ENCODE measurements around the gene HS3ST3A1.

Gene HS3ST3A1

GRCh38 chr17:13597723-13598347 is 3.9 kb downstream of the HS3ST3A1 start:
- no peak for ATAC-seq

GRCh38 chr17:13596241-13596923 is 5.3 kb downstream of the HS3ST3A1 start:
- ATAC-seq: no peak

DNA sequence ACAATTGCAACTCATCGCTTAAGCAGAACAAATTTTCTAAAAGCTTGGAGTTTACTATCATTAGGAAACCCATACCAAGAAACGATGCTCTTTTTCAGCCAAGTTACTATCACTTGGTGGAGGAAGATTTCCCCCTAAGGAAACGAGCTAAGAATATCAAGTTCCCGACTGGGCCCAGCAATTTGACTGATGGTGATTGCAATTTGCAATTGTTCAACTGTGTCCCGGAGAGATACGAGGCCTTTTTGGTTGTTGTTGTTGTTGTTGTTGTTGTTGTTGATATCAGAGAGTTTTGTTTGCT is 6.2 kb downstream of the HS3ST3A1 start:
- ATAC-seq: no peak

DNA sequence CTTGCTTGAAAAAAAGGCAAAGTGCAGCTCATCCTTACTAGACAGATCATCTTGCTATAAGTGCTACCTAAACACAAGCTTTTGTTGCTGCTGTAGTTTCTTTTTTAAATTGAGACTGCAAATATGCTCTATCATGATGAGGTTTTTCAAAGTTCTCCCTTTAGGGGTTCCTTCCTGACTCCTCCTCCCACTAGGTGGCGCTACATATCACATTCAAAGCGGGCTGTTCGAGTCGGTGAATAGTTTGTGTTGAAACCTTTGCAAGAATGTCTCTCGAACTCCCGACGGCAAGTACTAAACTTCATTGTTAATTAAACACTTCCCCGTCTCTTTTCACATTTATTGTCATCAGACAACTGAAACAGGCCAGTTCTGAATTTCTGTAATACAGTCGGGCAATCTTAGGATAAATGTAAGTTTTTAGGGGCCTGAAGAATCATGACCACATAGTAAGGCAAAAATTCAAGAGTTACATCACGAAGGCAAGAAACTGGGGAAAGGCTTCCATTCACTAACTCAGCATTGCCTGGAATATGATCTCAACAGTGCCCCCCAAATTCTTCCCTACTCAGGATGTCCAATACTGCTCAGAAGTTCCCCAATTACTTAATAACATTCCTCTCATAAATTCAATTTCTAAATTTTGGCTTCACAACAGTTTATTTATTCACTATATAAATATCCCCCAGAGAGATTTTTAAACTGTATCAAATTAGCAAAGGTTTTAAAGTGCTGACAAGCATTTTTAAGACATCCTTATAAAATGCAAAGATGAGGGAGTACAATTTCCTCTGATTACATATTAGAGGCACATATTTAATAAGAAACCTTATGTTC is 6.7 kb downstream of the HS3ST3A1 start:
- peak; percentile 86 to 88 for ATAC-seq

DNA sequence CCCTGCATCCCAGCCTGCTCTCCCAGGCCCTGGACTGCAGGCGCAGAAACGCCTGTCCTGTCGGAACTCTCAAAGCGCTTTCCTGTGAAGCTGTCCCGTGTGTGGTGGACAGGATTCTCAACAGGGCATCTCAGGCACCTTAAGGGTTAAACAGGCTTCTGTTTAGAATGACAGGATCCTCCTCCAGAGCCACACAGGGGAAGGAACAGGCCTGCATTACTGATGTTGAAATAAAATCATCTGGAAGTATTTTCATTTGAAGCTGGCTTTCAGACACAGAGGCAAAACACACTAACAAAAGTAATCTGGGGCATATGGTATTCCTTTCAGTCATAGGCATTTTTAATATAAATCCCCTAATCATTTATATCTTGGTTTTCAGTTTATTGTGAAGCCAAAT is 7.4 kb downstream of the HS3ST3A1 start:
- no peak for ATAC-seq

GRCh38 chr17:13593757-13594156 is 8.0 kb downstream of the HS3ST3A1 start:
- ATAC-seq: no peak

DNA sequence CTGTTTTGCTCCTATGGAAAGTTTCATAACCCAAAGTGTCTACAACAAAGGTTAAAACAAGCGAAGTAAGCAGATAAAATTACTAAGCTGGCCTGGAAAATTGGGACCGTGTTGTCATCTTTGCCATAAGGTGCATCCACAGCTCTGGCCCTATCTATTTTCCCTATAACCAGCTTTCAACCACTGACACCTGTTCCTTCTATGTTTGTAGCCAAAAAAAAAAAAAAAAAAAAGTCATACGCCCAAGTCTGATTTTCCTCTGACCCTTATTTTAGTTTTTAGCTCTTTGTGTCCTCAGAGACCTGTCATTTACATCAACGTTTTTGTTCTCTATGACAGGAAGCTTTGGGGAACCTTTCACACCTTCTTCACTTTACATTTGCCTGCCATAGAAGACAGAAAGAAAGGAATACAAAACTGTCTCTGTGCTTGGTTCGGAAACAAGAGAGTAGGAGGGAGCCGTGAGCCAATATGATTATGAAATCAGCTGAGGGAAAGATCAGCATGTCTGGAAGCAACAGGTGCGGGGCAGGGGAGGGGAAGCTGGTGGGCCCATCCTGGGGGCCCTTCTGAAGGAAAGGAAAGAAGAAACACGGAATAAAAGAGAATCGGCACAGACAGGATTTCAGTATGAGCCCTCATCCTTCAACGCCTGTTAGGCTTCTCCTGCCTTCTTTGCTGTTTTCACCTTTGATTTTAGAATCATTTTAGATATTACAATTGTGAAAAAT is 8.5 kb downstream of the HS3ST3A1 start:
- ATAC-seq: no peak

GRCh38 chr17:13592427-13592826 is 9.3 kb downstream of the HS3ST3A1 start:
- no peak for ATAC-seq

GRCh38 chr17:13590441-13590840 is 11.3 kb downstream of the HS3ST3A1 start:
- no peak for ATAC-seq

DNA sequence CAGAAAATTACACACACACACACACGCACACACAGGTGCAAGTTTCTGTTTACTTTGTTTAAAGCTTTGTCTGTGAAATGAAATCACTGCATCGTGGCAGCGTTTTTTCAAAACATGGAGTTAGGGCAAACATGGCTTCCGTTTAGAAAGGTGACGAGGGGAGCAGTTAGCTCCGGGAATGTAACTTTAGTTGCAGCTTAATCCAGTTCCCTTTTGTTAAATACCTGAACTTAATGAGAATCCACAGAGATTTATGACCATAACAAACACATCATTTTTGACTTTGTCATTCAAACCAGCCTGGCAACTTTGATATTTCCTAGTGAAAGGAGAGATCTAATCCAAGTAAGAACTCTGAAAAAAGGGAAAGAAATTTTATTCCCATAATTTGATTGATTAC is 12.1 kb downstream of the HS3ST3A1 start:
- no peak for ATAC-seq

DNA sequence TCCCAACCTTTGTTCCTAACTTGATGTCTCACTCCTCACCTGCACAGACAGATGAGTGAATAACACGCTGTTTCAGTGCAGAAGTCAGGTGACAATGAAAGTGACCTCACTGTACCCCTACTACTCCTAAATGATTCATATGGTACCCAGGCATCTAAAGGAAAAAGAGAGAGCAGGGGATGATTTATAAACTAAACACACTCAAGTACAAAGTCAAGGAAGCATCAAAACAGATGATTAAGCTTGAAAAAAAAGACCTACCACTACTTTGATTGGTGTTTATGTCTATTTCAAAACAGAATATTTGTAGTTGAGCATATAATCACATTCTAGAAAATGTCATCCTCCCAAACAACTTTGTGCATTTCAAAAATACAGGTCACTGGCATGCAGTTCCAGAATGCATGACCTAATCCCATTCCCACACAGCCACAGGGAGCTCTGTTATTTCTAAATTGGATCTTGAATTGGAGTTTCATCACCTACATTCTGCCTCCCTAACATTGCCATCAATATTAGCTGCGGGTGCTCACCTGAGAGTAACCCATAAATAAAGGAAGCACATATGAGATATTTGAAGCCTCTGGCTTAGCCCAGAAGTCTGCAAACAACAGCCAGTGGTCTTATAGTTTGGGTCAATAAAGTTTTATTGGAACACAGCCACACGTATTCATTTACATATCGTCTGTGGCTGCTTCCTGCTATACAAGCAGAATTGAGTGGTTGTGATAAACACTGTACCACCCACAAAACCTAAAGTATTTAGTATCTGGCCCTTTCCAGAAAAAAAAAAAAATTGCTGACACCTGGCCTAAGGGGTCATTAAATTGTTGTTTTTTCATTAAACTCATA is 14.0 kb downstream of the HS3ST3A1 start:
- no peak for ATAC-seq

DNA sequence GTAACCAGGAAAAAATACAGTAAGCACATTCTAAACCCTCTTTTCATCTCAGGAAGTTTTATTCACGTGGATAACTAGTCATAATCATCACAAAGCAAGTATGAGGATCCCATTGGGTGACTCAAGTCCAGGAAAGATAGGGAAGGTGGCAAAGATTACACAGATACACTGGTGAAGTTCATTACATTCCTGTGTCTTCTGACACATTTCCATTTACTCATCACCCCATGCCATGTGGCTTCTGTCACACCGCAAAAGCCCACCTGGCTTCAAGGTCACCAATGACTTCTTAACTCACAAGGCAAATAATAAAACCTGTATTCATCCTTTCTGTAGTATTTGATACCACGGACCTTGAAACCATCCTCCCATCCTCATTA is 17.0 kb downstream of the HS3ST3A1 start:
- ATAC-seq: no peak

DNA sequence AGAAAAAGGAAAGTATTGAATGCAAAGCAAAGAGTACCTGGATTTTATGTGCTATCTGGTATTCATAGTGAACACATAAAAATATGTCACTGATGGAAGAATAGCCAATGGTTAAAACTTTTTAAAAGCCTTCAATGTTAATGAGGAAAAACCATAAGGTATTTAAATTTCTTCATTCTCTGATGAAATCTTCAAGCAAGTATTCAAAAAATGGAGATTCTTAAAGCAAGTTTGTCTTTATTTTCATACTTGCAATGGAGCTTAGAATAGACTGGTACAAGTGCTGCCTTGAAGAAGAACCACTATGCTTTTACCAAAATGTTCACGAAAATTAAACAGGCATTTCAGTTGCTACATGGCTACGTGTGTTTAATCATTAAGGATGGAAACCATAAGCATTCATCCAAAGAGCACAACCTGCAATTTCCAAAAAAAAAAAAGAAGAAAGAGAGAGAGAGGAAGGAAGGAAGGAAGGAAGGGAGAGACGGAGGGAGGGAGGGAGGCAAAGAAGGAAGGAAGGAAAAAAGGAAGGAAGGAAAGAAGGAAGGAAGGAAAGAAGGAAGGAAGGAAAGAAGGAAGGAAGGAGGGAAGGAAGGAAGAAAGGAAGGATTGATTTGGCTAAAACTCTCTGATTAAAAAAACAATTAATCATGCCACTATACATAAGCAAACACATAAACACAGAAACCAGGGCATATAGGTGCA is 17.6 kb downstream of the HS3ST3A1 start:
- ATAC-seq: no peak

DNA sequence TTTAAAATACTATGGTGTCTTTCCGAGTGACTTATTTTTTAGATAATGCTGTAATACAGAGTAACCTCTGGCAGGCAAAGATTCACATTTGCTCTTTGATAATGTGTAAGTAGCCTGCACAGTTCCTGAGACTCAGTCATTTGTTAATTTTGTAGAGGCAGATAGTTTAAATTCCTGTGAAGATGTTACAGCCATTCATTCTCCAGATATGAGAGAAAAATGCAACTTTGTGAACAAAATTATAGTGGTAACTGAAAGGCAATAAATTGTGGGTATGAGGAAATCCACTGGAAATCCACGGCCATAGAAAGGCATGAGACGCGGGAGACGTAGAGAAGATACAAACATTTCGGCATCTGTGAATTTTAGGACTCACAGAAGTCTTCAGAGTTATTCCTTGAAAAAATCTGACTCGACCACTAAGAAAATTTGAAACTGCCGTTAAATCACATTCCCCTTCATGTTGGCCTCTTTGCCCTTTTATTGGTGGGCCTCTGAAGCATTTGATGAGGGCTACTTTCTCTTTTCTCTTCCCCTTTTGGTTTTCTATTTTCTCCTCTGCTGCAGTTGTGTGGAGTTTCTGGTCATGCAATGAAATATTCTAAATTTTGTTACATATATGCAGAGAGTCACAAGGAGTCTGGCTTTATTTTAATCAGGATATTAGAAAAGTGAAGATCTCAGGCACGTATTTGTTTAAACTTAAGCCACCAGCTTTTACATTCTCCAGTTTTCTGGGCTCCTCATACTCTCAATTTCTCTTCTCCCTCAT is 18.8 kb downstream of the HS3ST3A1 start:
- ATAC-seq: no peak

DNA sequence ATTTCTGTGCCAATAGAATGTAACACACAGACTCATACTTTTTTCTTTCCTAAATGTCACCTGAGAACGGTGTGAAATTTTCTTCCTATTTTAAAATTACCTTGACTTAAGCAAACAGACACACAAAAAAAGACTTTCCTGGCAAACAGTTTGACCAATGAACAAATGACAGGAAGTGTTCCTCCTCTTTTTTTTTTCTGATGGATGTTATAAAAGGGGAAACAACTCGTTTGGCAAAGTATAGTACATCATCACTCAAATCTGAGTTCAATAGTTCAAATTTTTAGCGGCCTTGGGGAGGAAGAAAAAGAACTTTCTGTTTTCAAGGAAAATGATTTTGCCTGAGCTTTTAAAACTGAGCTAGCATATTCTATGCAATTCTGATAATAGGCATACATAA is 19.8 kb downstream of the HS3ST3A1 start:
- no peak for ATAC-seq

GRCh38 chr17:13580790-13581189 is 20.9 kb downstream of the HS3ST3A1 start:
- ATAC-seq: no peak

- ATAC-seq: no peak
These were observed 24.8 kb downstream of the HS3ST3A1 start for GRCh38 chr17:13576661-13577526.

GRCh38 chr17:13575922-13576419 is 25.8 kb downstream of the HS3ST3A1 start:
- no peak for ATAC-seq

GRCh38 chr17:13575466-13575865 is 26.3 kb downstream of the HS3ST3A1 start:
- ATAC-seq: no peak

DNA sequence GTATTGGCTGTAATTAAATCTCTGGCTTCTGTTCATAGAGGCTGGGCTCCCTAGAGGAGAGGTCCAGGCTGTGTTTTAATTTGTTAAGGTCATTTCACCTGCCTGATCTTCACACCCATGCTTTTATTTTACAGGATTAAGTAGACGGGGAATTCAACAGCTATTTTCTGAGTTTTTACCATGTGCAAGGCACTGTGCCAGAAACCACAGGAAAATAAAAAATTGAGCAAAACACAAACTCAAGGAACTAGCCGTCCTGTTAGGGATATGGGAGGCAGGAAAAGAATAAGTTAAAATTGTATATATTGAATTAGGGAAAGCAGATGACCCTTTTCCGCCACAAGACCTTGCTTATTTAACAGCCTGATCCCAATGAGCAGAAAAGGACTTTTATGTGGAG is 29.1 kb downstream of the HS3ST3A1 start:
- no peak for ATAC-seq
